H1 (cell line): ENCODE results near the gene CST4. TPM values are rescaled to one million over a fixed set of nuclear protein-coding genes. Genes with fewer than 3 reads are reported as not detected.

Experiments
- CTCF ChIA-PET: fragments of 300-600 bp; sonication (Branson Sonifier 250); formaldehyde crosslinking; loops from one replicate; lab custom pipeline; 2021; ENCODE audit not compliant: partially characterized antibody; lab: Charles Lee
- POLR2A ChIA-PET: fragments of 300-600 bp; sonication (Branson Sonifier 250); formaldehyde crosslinking; loops from one replicate; lab custom pipeline; 2021; ENCODE audit warnings: inconsistent platforms; ENCODE audit not compliant: partially characterized antibody; lab: Charles Lee
- DNase-seq, 2 experiments: peaks; one replicate each; pipeline versions ENCODE4 v3.0.0 to v3.0.0-alpha.2; 2010 to 2022; ENCODE audit warnings: low spot score in 2 of 2, low read depth in 1 of 2, mixed read lengths in 1 of 2
- FAIRE-seq: peaks from 2 replicates; lab custom pipeline; 2011; peaks lifted over from hg19 to GRCh38; lab: Jason Lieb, UNC
- H2AFZ ChIP-seq: 2 replicates; pipeline ENCODE4 v1.8.1; 2012; ENCODE audit warnings: low read length, inconsistent platforms
- H2AK5ac ChIP-seq: 2 replicates; pipeline ENCODE4 v1.6.1; 2013; ENCODE audit warnings: low read depth, low read length
- H2BK120ac ChIP-seq: replicated peaks from 2 replicates; pipeline ENCODE3; 2013; ENCODE audit warnings: low read depth, low read length, inconsistent platforms
- H2BK12ac ChIP-seq: 2 replicates; pipeline ENCODE4 v1.6.1; 2013; ENCODE audit warnings: low read depth, low read length
- H2BK15ac ChIP-seq: 2 replicates; pipeline ENCODE4 v1.6.1; 2013; ENCODE audit warnings: low read length
- H2BK20ac ChIP-seq: 2 replicates; pipeline ENCODE4 v1.6.1; 2013; ENCODE audit warnings: low read length
- H2BK5ac ChIP-seq: 2 replicates; pipeline ENCODE4 v1.6.1; 2013; ENCODE audit warnings: low read depth, low read length
- H3K14ac ChIP-seq: 2 replicates; pipeline ENCODE4 v1.6.1; 2013; ENCODE audit warnings: inconsistent platforms; ENCODE audit not compliant: insufficient read length
- H3K18ac ChIP-seq: 2 replicates; pipeline ENCODE4 v1.6.1; 2013; ENCODE audit warnings: low read length; ENCODE audit errors: extremely low read depth
- H3K23ac ChIP-seq: 2 replicates; pipeline ENCODE4 v1.6.1; 2013; ENCODE audit warnings: inconsistent platforms; ENCODE audit not compliant: insufficient read length
- H3K23me2 ChIP-seq: 2 replicates; pipeline ENCODE4 v1.6.1; 2013; ENCODE audit warnings: low read depth, low read length
- H3K27ac ChIP-seq: 2 replicates; pipeline ENCODE4 v1.6.1; 2011; ENCODE audit warnings: low read depth, low read length, inconsistent platforms
- H3K27me3 ChIP-seq, 4 experiments: replicated peaks in 1 of 4; 1 replicate in 1 of 4; 2 replicates in 3 of 4; pipeline versions ENCODE4 v1.6.1 to v1.8.1; 2011 to 2013; ENCODE audit warnings: low read length in 3 of 4, mild to moderate bottlenecking in 3 of 4, inconsistent platforms in 2 of 4, mixed read lengths in 2 of 4, moderate library complexity in 1 of 4; ENCODE audit not compliant: control insufficient read depth in 3 of 4, insufficient read depth in 3 of 4; ENCODE audit errors: extremely low read depth in 1 of 4
- H3K36me3 ChIP-seq, 4 experiments: 2 replicates each; pipeline versions ENCODE4 v1.6.1 to v1.8.1; 2011 to 2013; ENCODE audit warnings: mild to moderate bottlenecking in 4 of 4, low read length in 3 of 4, moderate library complexity in 2 of 4, control low read depth in 1 of 4, inconsistent platforms in 1 of 4; ENCODE audit not compliant: insufficient read depth in 4 of 4, control insufficient read depth in 2 of 4
- H3K4ac ChIP-seq: replicated peaks from 2 replicates; pipeline ENCODE3; 2013; ENCODE audit warnings: low read length, low read depth, mixed read lengths, inconsistent platforms; ENCODE audit not compliant: insufficient read length
- H3K4me1 ChIP-seq, 4 experiments: replicated peaks in 1 of 4; 1 replicate in 1 of 4; 2 replicates in 3 of 4; pipeline versions ENCODE4 v1.6.1 to v1.8.1; 2011 to 2013; ENCODE audit warnings: low read length in 3 of 4, inconsistent platforms in 2 of 4, mixed read lengths in 1 of 4; ENCODE audit not compliant: insufficient read depth in 4 of 4, control insufficient read depth in 3 of 4
- H3K4me2 ChIP-seq, 2 experiments: 2 replicates each; pipeline versions ENCODE4 v1.6.1 to v1.8.1; 2011 to 2013; ENCODE audit warnings: low read depth in 2 of 2, low read length in 2 of 2, control low read depth in 1 of 2, inconsistent platforms in 1 of 2, mild to moderate bottlenecking in 1 of 2; ENCODE audit not compliant: insufficient read depth in 1 of 2
- H3K4me3 ChIP-seq, 4 experiments: fragments of 200-600, 300-600 bp in 1 of 4; sonication (generic), shearing (Covaris generic), sonication (Bioruptor Twin) in 1 of 4; 2 replicates each; pipeline versions ENCODE4 v1.5.1 to v1.8.1; 2011 to 2016; ENCODE audit warnings: low read length in 4 of 4, low read depth in 3 of 4, control low read depth in 2 of 4, inconsistent platforms in 2 of 4, mild to moderate bottlenecking in 2 of 4, mixed read lengths in 1 of 4, moderate library complexity in 1 of 4; ENCODE audit not compliant: insufficient read depth in 2 of 4; ENCODE audit errors: extremely low read depth in 1 of 4
- H3K56ac ChIP-seq: replicated peaks from 2 replicates; pipeline ENCODE3; 2013; ENCODE audit warnings: low read depth, mild to moderate bottlenecking, mixed read lengths, low read length, inconsistent platforms; ENCODE audit not compliant: insufficient read length
- H3K79me1 ChIP-seq: 2 replicates; pipeline ENCODE4 v1.6.1; 2013; ENCODE audit warnings: low read depth, low read length, control low read depth
- H3K79me2 ChIP-seq, 2 experiments: 2 replicates each; pipeline versions ENCODE4 v1.6.1 to v1.8.1; 2012 to 2013; ENCODE audit warnings: low read length in 2 of 2, mild to moderate bottlenecking in 2 of 2, inconsistent platforms in 1 of 2; ENCODE audit not compliant: insufficient read depth in 2 of 2, control insufficient read depth in 1 of 2
- H3K9ac ChIP-seq, 4 experiments: replicated peaks in 1 of 4; 1 replicate in 1 of 4; 2 replicates in 3 of 4; pipeline versions ENCODE4 v1.6.1 to v1.8.1; 2011 to 2013; ENCODE audit warnings: low read depth in 3 of 4, low read length in 3 of 4, control low read depth in 2 of 4, mild to moderate bottlenecking in 2 of 4, moderate library complexity in 2 of 4, inconsistent platforms in 1 of 4; ENCODE audit errors: extremely low read depth in 1 of 4
- H3K9me3 ChIP-seq, 2 experiments: 2 replicates each; pipeline versions ENCODE4 v1.6.1 to v1.8.1; 2012 to 2013; ENCODE audit warnings: mild to moderate bottlenecking in 2 of 2, moderate library complexity in 2 of 2, control low read depth in 1 of 2, inconsistent platforms in 1 of 2, low read depth in 1 of 2, low read length in 1 of 2, mixed read lengths in 1 of 2; ENCODE audit not compliant: insufficient read depth in 2 of 2
- H4K20me1 ChIP-seq, 2 experiments: replicated peaks in 1 of 2; 2 replicates each; pipeline versions ENCODE3 to v1.8.1; 2011 to 2013; ENCODE audit warnings: inconsistent platforms in 2 of 2, low read length in 2 of 2, mild to moderate bottlenecking in 1 of 2; ENCODE audit not compliant: insufficient read depth in 2 of 2, control insufficient read depth in 1 of 2
- H4K5ac ChIP-seq: 2 replicates; pipeline ENCODE4 v1.6.1; 2013; ENCODE audit warnings: low read length, low read depth, mixed read lengths, inconsistent platforms; ENCODE audit not compliant: insufficient read length
- H4K8ac ChIP-seq: 2 replicates; pipeline ENCODE4 v1.8.0; 2013; ENCODE audit warnings: mild to moderate bottlenecking, moderate library complexity, low read length, inconsistent platforms; ENCODE audit not compliant: insufficient read depth; ENCODE audit errors: extremely low read depth
- H4K91ac ChIP-seq: replicated peaks from 2 replicates; pipeline ENCODE3; 2013; ENCODE audit warnings: low read length, mixed read lengths, inconsistent platforms; ENCODE audit not compliant: insufficient read length
- ASH2L ChIP-seq: fragments of 200-600, 300-600 bp; sonication (generic); IDR thresholded peaks from one replicate; pipeline ENCODE4 v1.7.1; 2017; ENCODE audit warnings: low read length
- BCL11A ChIP-seq, 2 experiments: IDR thresholded peaks; one replicate each; pipeline ENCODE4 v1.6.1; 2011; ENCODE audit warnings: low read depth in 2 of 2, low read length in 2 of 2, mild to moderate bottlenecking in 2 of 2
- BRCA1 ChIP-seq: IDR thresholded peaks from 2 replicates; pipeline ENCODE4 v1.6.1; 2012; ENCODE audit warnings: low read depth, low read length, improper control_type of control experiment
- CHD1 ChIP-seq: IDR thresholded peaks from 2 replicates; pipeline ENCODE4 v1.6.1; 2012; ENCODE audit warnings: low read depth, low read length, improper control_type of control experiment
- JUND ChIP-seq: IDR thresholded peaks from 2 replicates; pipeline ENCODE4 v1.6.1; 2011; ENCODE audit warnings: mild to moderate bottlenecking, improper control_type of control experiment, low read length
- KDM4A ChIP-seq: IDR thresholded peaks from one replicate; pipeline ENCODE4 v1.7.1; 2012; ENCODE audit warnings: low read depth, mild to moderate bottlenecking, moderate library complexity, low read length, inconsistent platforms; ENCODE audit not compliant: severe bottlenecking
- NANOG ChIP-seq: IDR thresholded peaks from 2 replicates; pipeline ENCODE4 v1.6.1; 2011; ENCODE audit warnings: low read length, low read depth, mild to moderate bottlenecking, inconsistent platforms; ENCODE audit not compliant: insufficient read depth, poor library complexity, severe bottlenecking
- SIX5 ChIP-seq: IDR thresholded peaks from 2 replicates; pipeline ENCODE4 v1.6.1; 2011; ENCODE audit warnings: mild to moderate bottlenecking, low read depth, low read length
- SP4 ChIP-seq: IDR thresholded peaks from 2 replicates; pipeline ENCODE4 v1.6.1; 2012; ENCODE audit warnings: low read length, inconsistent platforms
- SRF ChIP-seq: IDR thresholded peaks from 2 replicates; pipeline ENCODE4 v1.6.1; 2011; ENCODE audit warnings: mild to moderate bottlenecking, low read depth, low read length, moderate library complexity
- SUZ12 ChIP-seq: fragments of 200-600 bp; sonication (generic); IDR thresholded peaks from 2 replicates; pipeline ENCODE4 v1.6.1; 2012; ENCODE audit warnings: mild to moderate bottlenecking, inconsistent platforms, low read length, moderate library complexity, mixed read lengths
- WGBS, 2 experiments: shearing (Covaris generic) in 1 of 2; methylation state at CpG; one replicate each; pipeline versions ENCODE4 v1.1.6 to v1.1.7; 2013 to 2015; ENCODE audit warnings: low lambda C conversion rate in 2 of 2, mixed read lengths in 2 of 2, inconsistent platforms in 1 of 2, low coverage in 1 of 2, missing lambda C conversion rate in 1 of 2; ENCODE audit not compliant: insufficient replicate concordance in 2 of 2, insufficient coverage in 1 of 2, insufficient read length in 1 of 2; ENCODE audit errors: extremely low coverage in 1 of 2, missing lambda C conversion rate in 1 of 2; 5-methylcytosine and 5-hydroxymethylcytosine counted together
- polyA plus RNA-seq, 7 experiments: library from polyadenylated mRNA; depleted of rRNA in 3 of 7; stranded (reverse) in 5 of 7; unstranded in 2 of 7; fragments of >200 nt in 5 of 7; fragments of 200-250 nt in 2 of 7; gene quantifications; 1 replicate in 5 of 7; 2 replicates in 1 of 7; 4 replicates in 1 of 7; pipeline versions ENCODE4 v1.2.1 to v1.2.3, GENCODE V29; 2011 to 2013; ENCODE audit warnings: missing spikeins in 2 of 7, mixed read lengths in 2 of 7
- total RNA-seq: library from RNA; stranded (reverse); fragmentation: NEBNext Ultra II Directional; extraction: Animal tissue kit (Norgen Biotek cat#: 25700); gene quantifications from 2 replicates; pipeline ENCODE4 v1.2.1, GENCODE V29; 2021
- TF ChIP-seq, protein P1 (sequence below): IDR thresholded peaks from 2 replicates; pipeline ENCODE4 v1.6.1; 2012; ENCODE audit warnings: inconsistent platforms
- TF ChIP-seq, protein P2 (sequence below): IDR thresholded peaks from 2 replicates; pipeline ENCODE4 v1.6.1; 2011; ENCODE audit warnings: low read length, improper control_type of control experiment

CST4 gene
- total and polyA plus RNA-seq, 2 of the 8 experiments (the other 6 are each of a cell fraction or from before 2014, with no cell fraction given) = not detected

- H3K14ac ChIP-seq = no peak overlapping the region
- H3K23ac ChIP-seq = no peak overlapping the region
- POLR2A ChIA-PET = no interaction called here
- H3K27me3 ChIP-seq = no peaks in the 10 kb centered on the region
- no peaks in the 10 kb centered on the region for H3K4me1 ChIP-seq
- no peak overlapping the region for H2AK5ac ChIP-seq
- no peak overlapping the region for H3K27ac ChIP-seq
- no peak overlapping the region for H2BK12ac ChIP-seq
- H3K4me2 ChIP-seq = no peak overlapping the region
- H3K79me2 ChIP-seq = no peaks in the 10 kb centered on the region
- H3K79me1 ChIP-seq = no peaks in the 10 kb centered on the region
- DNase-seq (no peak), FAIRE-seq (no peak)
- H3K18ac ChIP-seq = no peak overlapping the region
- H2BK15ac ChIP-seq = no peak overlapping the region
- no peaks in the 10 kb centered on the region for H3K9me3 ChIP-seq
- no peaks in the 10 kb centered on the region for H3K36me3 ChIP-seq
- no peak overlapping the region for H3K9ac ChIP-seq
- no peak overlapping the region for H2BK20ac ChIP-seq
- no peak overlapping the region for H2BK120ac ChIP-seq
- CTCF ChIA-PET = interaction anchor here (2.2 kb wide), 1 partner anchor 9 kb away, joined by 6 read pairs; no protein-coding TSS in a partner anchor
- WGBS, 2 experiments = 100% methylated on average over 1 of the region's 1 CpG; no CpG with 5 or more reads in 1 of the 2 experiments
- H4K5ac ChIP-seq = no peak overlapping the region
- no peak overlapping the region for H3K4ac ChIP-seq
- no peak overlapping the region for H3K56ac ChIP-seq
- no peak overlapping the region for H3K4me3 ChIP-seq
- H4K91ac ChIP-seq = no peak overlapping the region
- H3K23me2 ChIP-seq = peaks cover 9% of the 10 kb centered on the region; the same call in 1 of the 2 replicates
- no peak overlapping the region for H2BK5ac ChIP-seq
- no peaks in the 10 kb centered on the region for H4K20me1 ChIP-seq
- no peak overlapping the region for H2AFZ ChIP-seq
- H4K8ac ChIP-seq = no peak overlapping the region
- TF ChIP-seq KDM4A = no peak
- no peak for TF ChIP-seq CHD1
- no peak for TF ChIP-seq ASH2L
- no peak for TF ChIP-seq NANOG
- no peak for TF ChIP-seq BCL11A (IDR thresholded peaks at IDR 0.05; ENCODE audit: low read depth in 2 of 2, low read length in 2 of 2)
- no peak for TF ChIP-seq JUND
- TF ChIP-seq SUZ12 = no peak
- TF ChIP-seq, protein P1, sequence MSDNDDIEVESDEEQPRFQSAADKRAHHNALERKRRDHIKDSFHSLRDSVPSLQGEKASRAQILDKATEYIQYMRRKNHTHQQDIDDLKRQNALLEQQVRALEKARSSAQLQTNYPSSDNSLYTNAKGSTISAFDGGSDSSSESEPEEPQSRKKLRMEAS = no peak
- no peak for TF ChIP-seq SRF
- no peak for TF ChIP-seq SP4
- TF ChIP-seq BRCA1 = no peak
- TF ChIP-seq SIX5 = no peak
- TF ChIP-seq, protein P2, sequence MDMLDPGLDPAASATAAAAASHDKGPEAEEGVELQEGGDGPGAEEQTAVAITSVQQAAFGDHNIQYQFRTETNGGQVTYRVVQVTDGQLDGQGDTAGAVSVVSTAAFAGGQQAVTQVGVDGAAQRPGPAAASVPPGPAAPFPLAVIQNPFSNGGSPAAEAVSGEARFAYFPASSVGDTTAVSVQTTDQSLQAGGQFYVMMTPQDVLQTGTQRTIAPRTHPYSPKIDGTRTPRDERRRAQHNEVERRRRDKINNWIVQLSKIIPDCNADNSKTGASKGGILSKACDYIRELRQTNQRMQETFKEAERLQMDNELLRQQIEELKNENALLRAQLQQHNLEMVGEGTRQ = no peak
These were observed 16.7 kb downstream of the CST4 start for GRCh38 chr20:23672158-23672557.
